Measurements from ENCODE around the gene CLPSL1.
A peak's percentile ranks its signal among the peaks of the same experiment; 100 is the strongest.
"Not testable (repeated sequence)": the region's sequence is repeated elsewhere in the genome, so short reads cannot be mapped to it uniquely, and the experiment has no call there.

The CLPSL1 gene

GRCh38 chr6:35780719-35781118 is at the start of gene CLPSL1:
Gene CLPSL1, plus strand, starts transcription at chr6:35781019. Its CDS starts 92 bp downstream, at chr6:35781111.
- DNase-seq (ENCODE audit: low spot score) = no peak

GRCh38 chr6:35731414-35731735 is 49.4 kb upstream of the CLPSL1 start:
- DNase-seq (ENCODE audit: low spot score) = peak; percentile 44

- peak; percentile 47 for DNase-seq (ENCODE audit: low spot score)
These were observed 48.9 kb upstream of the CLPSL1 start for GRCh38 chr6:35731736-35732532.

GRCh38 chr6:35733633-35734032 is 47.2 kb upstream of the CLPSL1 start:
- no peak for DNase-seq (ENCODE audit: low spot score)

GRCh38 chr6:35734319-35734718 is 46.5 kb upstream of the CLPSL1 start:
- DNase-seq (ENCODE audit: low spot score) = not testable (repeated sequence)

- DNase-seq (ENCODE audit: low spot score) = no peak
These were observed 45.4 kb upstream of the CLPSL1 start for GRCh38 chr6:35735452-35735851.

GRCh38 chr6:35736253-35736894 is 44.4 kb upstream of the CLPSL1 start:
- DNase-seq (ENCODE audit: low spot score) = peak; percentile 78

GRCh38 chr6:35736982-35737412 is 43.8 kb upstream of the CLPSL1 start, which contains the start of gene ARMC12:
Gene ARMC12, plus strand, starts transcription at chr6:35737032. Its CDS starts 77 bp downstream, at chr6:35737109.
- DNase-seq (ENCODE audit: low spot score) = no peak

GRCh38 chr6:35737413-35738211 is 43.2 kb upstream of the CLPSL1 start:
- DNase-seq (ENCODE audit: low spot score) = peak; percentile 71

GRCh38 chr6:35739645-35740524 is 40.9 kb upstream of the CLPSL1 start:
- DNase-seq (ENCODE audit: low spot score) = no peak

- DNase-seq (ENCODE audit: low spot score) = no peak
These were observed 38.0 kb upstream of the CLPSL1 start for GRCh38 chr6:35742842-35743241.

GRCh38 chr6:35745509-35745908 is 35.3 kb upstream of the CLPSL1 start:
- no peak for DNase-seq (ENCODE audit: low spot score)

- no peak for DNase-seq (ENCODE audit: low spot score)
These were observed 34.3 kb upstream of the CLPSL1 start for GRCh38 chr6:35746516-35746915.

- no peak for DNase-seq (ENCODE audit: low spot score)
These were observed 32.9 kb upstream of the CLPSL1 start for GRCh38 chr6:35747877-35748276.

- DNase-seq (ENCODE audit: low spot score) = no peak
These were observed 30.3 kb upstream of the CLPSL1 start for GRCh38 chr6:35750557-35750956.

GRCh38 chr6:35751594-35751993 is 29.2 kb upstream of the CLPSL1 start:
- no peak for DNase-seq (ENCODE audit: low spot score)

GRCh38 chr6:35752330-35752729 is 28.5 kb upstream of the CLPSL1 start:
- DNase-seq (ENCODE audit: low spot score) = no peak

GRCh38 chr6:35754452-35755277 is 26.2 kb upstream of the CLPSL1 start:
- no peak for DNase-seq (ENCODE audit: low spot score)

GRCh38 chr6:35755278-35755924 is 25.4 kb upstream of the CLPSL1 start:
- no peak for DNase-seq (ENCODE audit: low spot score)

GRCh38 chr6:35757456-35758123 is 23.2 kb upstream of the CLPSL1 start:
- no peak for DNase-seq (ENCODE audit: low spot score)

All from hematopoietic multipotent progenitor cell treated with erythropoietin and hydrocortisone succinate and interleukin-3 and kit ligand, for 15 days (in vitro differentiated cells).